ENCODE measurements around the gene STMND1.

The STMND1 gene

GRCh38 chr6:17097982-17098381 is 3.9 kb upstream of the STMND1 start:
- in situ Hi-C loops (cut with HindIII; ENCODE audit: low sequenced_read_pairs) = loop anchor here (5.0 kb wide), 2 partner anchors 61 to 826 kb away; no protein-coding TSS in a partner anchor

GRCh38 chr6:17098538-17098937 is 3.3 kb upstream of the STMND1 start:
- in situ Hi-C loops (cut with HindIII; ENCODE audit: low sequenced_read_pairs) = loop anchor here (5.0 kb wide), 2 partner anchors 61 to 826 kb away; no protein-coding TSS in a partner anchor

- in situ Hi-C loops (cut with HindIII; ENCODE audit: low sequenced_read_pairs) = loop anchor here (5.0 kb wide), 2 partner anchors 62 to 827 kb away; no protein-coding TSS in a partner anchor
These were observed 2.3 kb upstream of the STMND1 start for GRCh38 chr6:17099401-17100059.

GRCh38 chr6:17100806-17101205 is 1.0 kb upstream of the STMND1 start:
- in situ Hi-C loops (cut with HindIII; ENCODE audit: low sequenced_read_pairs) = no loop called here

GRCh38 chr6:17102258-17102870 is 514 bp downstream of the STMND1 start:
- in situ Hi-C loops (cut with HindIII; ENCODE audit: low sequenced_read_pairs) = no loop called here

DNA sequence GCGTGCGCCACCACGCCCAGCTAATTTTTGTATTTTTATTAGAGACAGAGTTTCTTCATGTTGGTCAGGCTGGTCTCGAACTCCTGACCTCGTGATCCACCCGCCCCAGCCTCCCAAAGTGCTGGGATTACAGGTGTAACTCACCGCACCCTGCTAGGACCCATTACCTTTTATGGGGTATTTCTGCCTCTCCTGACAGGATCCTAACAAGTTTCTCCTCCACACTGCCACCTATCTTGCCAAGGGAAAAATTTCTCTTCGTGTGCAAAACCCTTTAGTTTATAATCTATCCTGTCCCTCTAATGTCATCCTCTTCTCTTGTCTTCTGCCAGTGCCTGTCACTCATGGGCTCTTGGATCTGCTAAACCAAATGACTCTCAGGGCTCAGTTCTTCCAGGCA is 1.9 kb downstream of the STMND1 start:
- in situ Hi-C loops (cut with HindIII; ENCODE audit: low sequenced_read_pairs) = no loop called here

GRCh38 chr6:17107863-17108262 is 6.0 kb downstream of the STMND1 start:
- in situ Hi-C loops (cut with HindIII; ENCODE audit: low sequenced_read_pairs) = no loop called here

DNA sequence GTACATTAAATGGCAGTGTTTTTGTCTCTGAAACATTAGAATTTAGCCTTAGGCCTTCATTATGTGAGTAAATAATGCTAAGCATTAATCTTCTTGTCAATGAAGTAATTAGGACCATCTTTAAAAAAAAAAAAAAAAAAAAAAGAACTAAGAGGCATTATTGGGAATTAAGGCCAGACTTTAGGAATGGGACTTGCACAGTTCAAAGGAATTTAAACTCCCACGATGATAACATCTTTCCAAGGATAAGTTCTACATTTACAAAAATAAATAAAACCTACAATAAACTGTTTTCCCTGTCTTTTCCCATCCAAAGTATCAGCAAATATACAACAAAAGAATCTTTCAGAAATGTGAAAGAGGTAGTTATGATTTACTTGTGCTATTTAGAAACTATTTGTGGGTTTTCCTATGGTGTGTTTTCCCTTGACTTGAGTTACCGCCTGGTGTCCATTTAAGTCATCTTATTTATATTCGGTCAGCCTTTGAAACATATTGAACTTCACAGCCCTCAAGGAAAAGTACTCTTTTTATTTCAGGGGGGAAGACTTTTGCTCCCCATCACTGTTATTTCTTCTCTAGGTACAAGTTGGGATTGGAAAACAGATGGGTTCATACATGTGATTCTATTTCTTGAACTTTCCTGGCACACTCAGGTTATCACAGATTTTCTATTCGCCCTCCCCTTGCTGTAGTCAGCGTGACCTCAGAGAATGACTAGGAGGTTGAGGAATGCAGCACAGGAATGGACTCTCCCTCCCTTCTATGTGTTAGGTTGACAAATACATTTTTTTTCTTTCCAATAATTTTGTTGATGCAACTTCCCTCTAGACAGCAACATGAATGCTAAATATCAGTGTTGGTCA is 13.6 kb downstream of the STMND1 start:
- in situ Hi-C loops (cut with HindIII; ENCODE audit: low sequenced_read_pairs) = no loop called here

DNA sequence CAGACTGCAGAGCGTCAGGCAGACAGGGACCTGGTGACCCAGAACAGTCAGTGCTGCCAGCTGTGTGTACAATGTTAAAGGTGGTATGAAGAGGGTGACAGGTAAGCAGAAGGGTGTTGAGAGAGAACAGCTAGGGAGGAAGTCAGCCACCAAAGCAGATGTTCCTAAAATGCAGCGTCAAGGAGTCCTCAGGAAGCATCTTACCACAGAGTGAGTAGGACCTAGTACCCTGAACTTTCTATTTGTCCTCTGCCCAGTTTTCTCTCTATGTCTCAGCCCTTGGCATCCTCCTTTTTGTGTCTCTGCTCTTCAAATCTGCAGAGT is 14.2 kb downstream of the STMND1 start:
- in situ Hi-C loops (cut with HindIII; ENCODE audit: low sequenced_read_pairs) = no loop called here

GRCh38 chr6:17120019-17120418 is 18.2 kb downstream of the STMND1 start:
- in situ Hi-C loops (cut with HindIII; ENCODE audit: low sequenced_read_pairs) = no loop called here

- in situ Hi-C loops (cut with HindIII; ENCODE audit: low sequenced_read_pairs) = no loop called here
These were observed 23.6 kb downstream of the STMND1 start for GRCh38 chr6:17125407-17125806.

GRCh38 chr6:17130786-17131185 is 28.9 kb downstream of the STMND1 start:
- in situ Hi-C loops (cut with HindIII; ENCODE audit: low sequenced_read_pairs) = no loop called here

- in situ Hi-C loops (cut with HindIII; ENCODE audit: low sequenced_read_pairs) = no loop called here
These were observed 31.1 kb downstream of the STMND1 start for GRCh38 chr6:17132967-17133366.

GRCh38 chr6:17138033-17138432 is 36.2 kb downstream of the STMND1 start:
- in situ Hi-C loops (cut with HindIII; ENCODE audit: low sequenced_read_pairs) = no loop called here

DNA sequence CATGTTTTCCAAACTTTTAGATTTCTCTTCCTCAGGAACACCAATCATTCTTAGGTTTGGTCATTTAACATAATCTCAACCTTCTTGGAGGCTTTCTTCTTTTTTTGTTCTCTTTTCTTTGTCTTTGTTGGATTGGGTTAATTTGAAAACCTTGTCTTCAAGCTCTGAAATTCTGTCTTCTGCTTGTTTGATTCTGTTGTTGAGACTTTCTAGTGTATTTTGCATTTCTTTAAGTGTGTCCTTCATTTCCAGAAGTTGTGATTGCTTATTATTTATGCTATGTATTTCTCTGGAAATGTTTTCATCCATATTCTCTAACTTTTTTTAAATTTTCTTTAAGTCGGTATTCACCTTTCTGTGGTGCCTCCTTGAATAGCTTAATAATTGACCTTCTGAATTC is 42.2 kb downstream of the STMND1 start:
- in situ Hi-C loops (cut with HindIII; ENCODE audit: low sequenced_read_pairs) = no loop called here

DNA sequence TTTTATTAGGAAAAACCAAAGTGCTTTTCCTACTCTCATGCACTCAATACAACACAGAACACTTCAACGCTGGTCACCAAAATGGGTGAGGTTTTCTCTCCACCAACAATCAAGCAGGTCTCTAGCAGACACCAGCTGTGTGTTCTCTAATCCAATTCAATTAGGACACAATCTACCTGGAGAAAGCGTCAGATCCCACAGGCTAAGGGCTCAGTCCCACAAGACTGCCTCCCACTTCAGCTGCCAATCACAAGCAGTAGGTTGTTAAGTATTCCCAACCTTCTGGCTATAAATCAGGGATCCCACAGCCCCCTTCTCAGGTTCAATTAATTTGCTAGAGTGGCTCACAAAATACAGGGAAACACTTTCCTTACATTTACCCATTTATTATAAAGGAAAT is 47.7 kb downstream of the STMND1 start:
- in situ Hi-C loops (cut with HindIII; ENCODE audit: low sequenced_read_pairs) = no loop called here

GRCh38 chr6:17150096-17150495 is 48.2 kb downstream of the STMND1 start:
- in situ Hi-C loops (cut with HindIII; ENCODE audit: low sequenced_read_pairs) = loop anchor here (25.0 kb wide), 2 partner anchors 437 to 662 kb away; no protein-coding TSS in a partner anchor

GRCh38 chr6:17151888-17152287 is 50.0 kb downstream of the STMND1 start:
- in situ Hi-C loops (cut with HindIII; ENCODE audit: low sequenced_read_pairs) = loop anchor here (25.0 kb wide), 2 partner anchors 435 to 660 kb away; no protein-coding TSS in a partner anchor

DNA sequence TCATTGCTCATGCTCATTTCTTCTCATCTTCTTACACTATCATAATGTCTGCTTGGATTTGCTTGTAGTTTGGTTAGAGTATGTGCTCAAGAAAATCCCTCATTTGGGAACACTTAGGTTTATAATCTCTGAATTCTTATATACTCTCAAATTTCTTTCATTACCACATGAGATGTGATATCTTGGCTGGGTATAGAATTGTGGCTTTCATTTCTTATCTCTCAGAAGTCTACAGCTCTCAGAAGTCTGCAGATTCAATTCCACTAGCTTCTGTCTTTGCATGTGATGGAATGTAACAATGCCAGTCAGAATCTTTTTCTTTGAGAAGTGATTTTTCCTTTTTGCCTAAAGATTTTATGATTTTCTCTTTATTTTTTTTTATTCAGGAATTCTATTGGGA is 50.9 kb downstream of the STMND1 start:
- in situ Hi-C loops (cut with HindIII; ENCODE audit: low sequenced_read_pairs) = loop anchor here (25.0 kb wide), 2 partner anchors 435 to 660 kb away; no protein-coding TSS in a partner anchor

GRCh38 chr6:17156112-17156921 is 54.5 kb downstream of the STMND1 start:
- in situ Hi-C loops (cut with HindIII; ENCODE audit: low sequenced_read_pairs) = loop anchor here (25.0 kb wide), 2 partner anchors 431 to 656 kb away; no protein-coding TSS in a partner anchor

- in situ Hi-C loops (cut with HindIII; ENCODE audit: low sequenced_read_pairs) = loop anchor here (25.0 kb wide), 2 partner anchors 430 to 655 kb away; no protein-coding TSS in a partner anchor
These were observed 55.1 kb downstream of the STMND1 start for GRCh38 chr6:17156966-17157365.
